Kidney (tissue), 14 donors: Measurements from ENCODE around the gene MAP1S. TPM values are rescaled to one million over a fixed set of nuclear protein-coding genes. Genes with fewer than 3 reads are reported as not detected.

Experiments used
- DNase-seq, 5 donors: peaks; one replicate each; pipeline ENCODE4 v3.0.0-alpha.2; 2013 to 2020
- FAIRE-seq: peaks from 2 replicates; lab custom pipeline; 2012; peaks lifted over from hg19 to GRCh38; lab: Jason Lieb, UNC
- H3K27ac ChIP-seq, 2 donors: one replicate each; pipeline ENCODE4 v1.7.0; 2013; ENCODE audit warnings: low read depth in 2 of 2, low read length in 2 of 2, inconsistent platforms in 1 of 2
- H3K27me3 ChIP-seq: one replicate; pipeline ENCODE4 v1.7.1; 2013; ENCODE audit warnings: low read length, inconsistent platforms; ENCODE audit not compliant: control insufficient read depth, insufficient read depth
- H3K36me3 ChIP-seq, 3 donors: one replicate each; pipeline versions ENCODE4 v1.7.0 to v1.7.1; 2013; ENCODE audit warnings: low read length in 3 of 3, control low read depth in 1 of 3, inconsistent platforms in 1 of 3; ENCODE audit not compliant: insufficient read depth in 3 of 3, control insufficient read depth in 2 of 3
- H3K4me1 ChIP-seq, 3 donors: one replicate each; pipeline versions ENCODE4 v1.7.0 to v1.7.1; 2013; ENCODE audit warnings: low read length in 3 of 3, inconsistent platforms in 1 of 3, low read depth in 1 of 3; ENCODE audit not compliant: control insufficient read depth in 2 of 3, insufficient read depth in 2 of 3
- H3K4me3 ChIP-seq, 3 donors: one replicate each; pipeline versions ENCODE4 v1.7.0 to v1.8.1; 2013; ENCODE audit warnings: low read length in 3 of 3, control low read depth in 1 of 3, inconsistent platforms in 1 of 3
- H3K9ac ChIP-seq, 3 donors: one replicate each; pipeline versions ENCODE4 v1.7.0 to v1.7.1; 2013; ENCODE audit warnings: low read length in 3 of 3, control low read depth in 1 of 3, inconsistent platforms in 1 of 3
- H3K9me3 ChIP-seq, 3 donors: one replicate each; pipeline versions ENCODE4 v1.7.0 to v1.7.1; 2013; ENCODE audit warnings: low read length in 3 of 3, control low read depth in 1 of 3, inconsistent platforms in 1 of 3; ENCODE audit not compliant: control insufficient read depth in 2 of 3, insufficient read depth in 1 of 3
- intact Hi-C: fragments of 100-400 bp; cut with DNase I; formaldehyde crosslinking; loops from one replicate; pipeline ENCODE4 v1.11.1; 2022
- polyA plus RNA-seq: library from polyadenylated mRNA; stranded (reverse); fragments of 350-450 nt; fragmentation: Illumina TruSeq; extraction: RNeasy Lipid Tissue Mini Kit (QIAGEN cat#74804); gene quantifications from one replicate; pipeline ENCODE4 v1.2.3, GENCODE V29; 2014; ENCODE audit warnings: low read depth, low replicate concordance; ENCODE audit not compliant: insufficient read depth
- total RNA-seq: library from RNA; stranded (reverse); fragmentation: NEBNext Ultra II Directional; extraction: Animal tissue kit (Norgen Biotek cat#: 25700); gene quantifications from one replicate; pipeline ENCODE4 v1.2.1, GENCODE V29; 2021
- TF ChIP-seq, protein P1 (sequence below): IDR thresholded peaks from 3 replicates; pipeline ENCODE4 v1.5.1; 2012; ENCODE audit warnings: mild to moderate bottlenecking, moderate library complexity, borderline replicate concordance; ENCODE audit not compliant: insufficient read depth; ENCODE audit errors: extremely low read depth
- donor health status: control.
- donor health status: control.
- donor health status: control.
- donor health status: control.
- donor health status: control.
- donor health status: DM: yes; HTN: yes; CAD: no.
- donor health status: Normal renal cell carcinoma (clear cell type).

Gene MAP1S
- total and polyA plus RNA-seq, 2 donors from 2014 or later, result 25.2 to 56.1 TPM

DNA sequence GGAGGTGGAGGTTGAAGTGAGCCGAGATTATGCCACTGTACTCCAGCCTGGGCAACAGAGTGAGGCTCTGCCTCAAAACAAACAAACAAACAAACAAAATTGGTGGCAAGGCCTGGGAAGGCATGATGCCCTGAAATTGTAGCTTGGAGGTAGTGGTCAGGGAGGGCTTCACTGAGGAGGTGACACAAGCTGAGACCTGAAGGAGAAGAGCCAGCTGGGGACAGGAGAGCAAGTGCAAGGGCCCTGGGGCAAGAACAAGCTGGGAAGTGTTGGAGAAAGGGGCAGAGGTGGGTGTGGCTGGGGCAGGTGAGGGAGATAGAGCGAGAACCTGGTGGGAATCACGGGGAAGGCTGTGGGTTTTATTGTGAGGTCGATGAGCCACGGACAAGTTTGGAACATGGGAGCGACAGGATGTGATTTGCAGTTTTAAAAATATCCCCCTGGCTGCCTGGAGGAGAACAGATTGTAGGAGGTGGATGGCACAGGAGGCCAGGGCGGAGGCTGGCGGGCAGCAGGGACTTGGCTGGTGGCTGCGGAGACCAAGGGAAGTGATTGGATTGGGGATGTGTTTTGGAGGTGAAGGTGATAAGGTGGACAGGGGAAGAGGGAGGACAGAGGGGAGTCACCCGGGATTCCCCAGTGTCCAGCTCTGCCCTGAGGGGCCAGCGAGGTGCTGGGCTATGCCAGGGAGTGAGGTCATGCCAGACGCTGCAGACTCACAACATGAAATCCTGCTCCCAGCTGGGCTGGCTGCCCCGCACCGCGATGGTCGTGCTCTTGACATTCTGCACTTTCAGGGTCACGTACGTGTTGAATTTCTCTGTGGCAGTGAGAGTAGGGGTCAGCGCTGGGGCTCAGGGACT is 45.1 kb upstream of the MAP1S start:
- no peaks in the 10 kb centered on the region for H3K36me3 ChIP-seq
- H3K4me3 ChIP-seq, result no peak overlapping the region
- DNase-seq, result no peak
- no peak overlapping the region for H3K9ac ChIP-seq
- no peaks in the 10 kb centered on the region for H3K9me3 ChIP-seq
- H3K27ac ChIP-seq, result no peak overlapping the region
- H3K27me3 ChIP-seq, result no peaks in the 10 kb centered on the region
- FAIRE-seq, result no peak
- intact Hi-C loops, result no loop called here
- TF ChIP-seq, protein P1, sequence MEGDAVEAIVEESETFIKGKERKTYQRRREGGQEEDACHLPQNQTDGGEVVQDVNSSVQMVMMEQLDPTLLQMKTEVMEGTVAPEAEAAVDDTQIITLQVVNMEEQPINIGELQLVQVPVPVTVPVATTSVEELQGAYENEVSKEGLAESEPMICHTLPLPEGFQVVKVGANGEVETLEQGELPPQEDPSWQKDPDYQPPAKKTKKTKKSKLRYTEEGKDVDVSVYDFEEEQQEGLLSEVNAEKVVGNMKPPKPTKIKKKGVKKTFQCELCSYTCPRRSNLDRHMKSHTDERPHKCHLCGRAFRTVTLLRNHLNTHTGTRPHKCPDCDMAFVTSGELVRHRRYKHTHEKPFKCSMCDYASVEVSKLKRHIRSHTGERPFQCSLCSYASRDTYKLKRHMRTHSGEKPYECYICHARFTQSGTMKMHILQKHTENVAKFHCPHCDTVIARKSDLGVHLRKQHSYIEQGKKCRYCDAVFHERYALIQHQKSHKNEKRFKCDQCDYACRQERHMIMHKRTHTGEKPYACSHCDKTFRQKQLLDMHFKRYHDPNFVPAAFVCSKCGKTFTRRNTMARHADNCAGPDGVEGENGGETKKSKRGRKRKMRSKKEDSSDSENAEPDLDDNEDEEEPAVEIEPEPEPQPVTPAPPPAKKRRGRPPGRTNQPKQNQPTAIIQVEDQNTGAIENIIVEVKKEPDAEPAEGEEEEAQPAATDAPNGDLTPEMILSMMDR, result no peak
- H3K4me1 ChIP-seq, result no peaks in the 10 kb centered on the region

DNA sequence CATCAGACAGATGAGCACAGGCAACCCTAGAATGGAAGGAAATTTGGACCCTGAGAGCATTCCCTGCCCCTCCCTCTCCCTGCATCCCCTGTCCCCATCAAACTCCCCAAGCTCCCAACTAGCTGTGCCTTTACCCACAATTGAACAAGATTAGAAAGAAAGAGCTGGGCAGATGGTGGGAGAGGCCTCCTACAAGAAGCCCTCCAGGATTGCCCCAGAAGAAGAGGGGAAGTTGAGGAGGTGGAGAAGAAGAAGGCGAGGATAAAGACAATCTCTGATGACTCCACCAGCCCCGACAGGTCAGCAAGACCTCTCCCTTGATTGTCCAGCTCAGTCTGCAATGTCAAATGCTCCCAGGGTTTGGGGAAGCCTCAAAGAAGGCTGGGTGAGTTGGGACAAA is 43.0 kb upstream of the MAP1S start:
- Histone ChIP-seq H3K9me3 (no peaks in the 10 kb centered on the region), H3K4me1 (no peaks in the 10 kb centered on the region), H3K9ac (no peak overlapping the region), H3K4me3 (no peak overlapping the region), H3K27me3 (peaks cover 6% of the 10 kb centered on the region), H3K27ac (no peak overlapping the region), H3K36me3 (no peaks in the 10 kb centered on the region)
- TF ChIP-seq, protein P1, result no peak
- no peak for DNase-seq
- FAIRE-seq, result no peak
- intact Hi-C loops, result no loop called here

DNA sequence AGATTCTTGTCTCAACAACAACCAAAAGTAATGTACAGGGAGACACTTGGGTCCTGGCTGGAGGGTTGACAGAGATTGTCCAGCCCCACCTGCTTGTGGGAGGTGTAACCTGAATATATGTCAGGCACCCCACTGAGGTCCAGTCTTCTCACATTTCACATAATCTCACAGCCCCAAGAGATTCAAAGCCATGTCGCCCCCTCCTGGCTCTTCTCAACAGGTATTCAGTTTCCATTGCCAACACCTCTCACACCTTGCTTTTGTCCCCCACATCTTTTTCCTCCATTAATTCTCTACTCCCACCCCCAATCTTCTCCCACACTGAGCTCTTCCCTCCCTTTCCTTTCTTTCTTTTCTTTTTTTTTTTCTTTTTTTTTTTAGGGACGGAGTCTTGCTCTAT is 42.3 kb upstream of the MAP1S start:
- H3K4me3 ChIP-seq, result no peak overlapping the region
- no peaks in the 10 kb centered on the region for H3K4me1 ChIP-seq
- H3K9me3 ChIP-seq, result no peaks in the 10 kb centered on the region
- H3K36me3 ChIP-seq, result no peaks in the 10 kb centered on the region
- intact Hi-C loops, result no loop called here
- DNase-seq, result no peak
- no peak overlapping the region for H3K9ac ChIP-seq
- FAIRE-seq, result no peak
- no peak overlapping the region for H3K27ac ChIP-seq
- peaks cover 8% of the 10 kb centered on the region for H3K27me3 ChIP-seq
- TF ChIP-seq, protein P1, result no peak
